Lower lobe of right lung (tissue), 2 donors: ENCODE measurements around the gene POLR2E. TPM values are rescaled to one million over a fixed set of nuclear protein-coding genes. Genes with fewer than 3 reads are reported as not detected.

Experiments used
- ATAC-seq, 2 donors: fragments of 200-7000 bp; cut with Tn5 transposase; one replicate each; pipeline ENCODE4 v1.9.1; 2020 to 2022; ENCODE audit warnings: mild to moderate bottlenecking in 2 of 2, moderate library complexity in 2 of 2
- DNase-seq: peaks from one replicate; pipeline ENCODE4 v3.0.0-alpha.2; 2020
- H3K27ac ChIP-seq: fragments of 200-600 bp; one replicate; pipeline ENCODE4 v1.8.0; 2022
- H3K27me3 ChIP-seq: fragments of 200-600 bp; one replicate; pipeline ENCODE4 v1.8.0; 2022; ENCODE audit warnings: low read depth
- H3K36me3 ChIP-seq: fragments of 200-600 bp; one replicate; pipeline ENCODE4 v1.8.0; 2022; ENCODE audit warnings: mild to moderate bottlenecking
- H3K4me1 ChIP-seq: fragments of 200-600 bp; one replicate; pipeline ENCODE4 v1.8.0; 2022
- H3K4me3 ChIP-seq: fragments of 200-600 bp; one replicate; pipeline ENCODE4 v1.8.0; 2022; ENCODE audit warnings: mild to moderate bottlenecking
- H3K9me3 ChIP-seq: fragments of 200-600 bp; one replicate; pipeline ENCODE4 v1.8.0; 2022
- CTCF ChIP-seq: fragments of 200-600 bp; IDR thresholded peaks from one replicate; pipeline ENCODE4 v1.8.0; 2022; ENCODE audit warnings: antibody characterized with exemption, mild to moderate bottlenecking
- intact Hi-C: fragments of 100-400 bp; cut with DNase I; formaldehyde crosslinking; loops from one replicate; pipeline ENCODE4 v1.11.0; 2022
- total RNA-seq: library from RNA; stranded (reverse); fragmentation: NEBNext Ultra II Directional; extraction: Animal tissue kit (Norgen Biotek cat#: 25700); gene quantifications from one replicate; pipeline ENCODE4 v1.2.1, GENCODE V29; 2021
- donor health status: DM: no; HTN: yes; CAD: no; lungs with severe emphysema.

Gene POLR2E
- total RNA-seq, 1 donor from 2014 or later = 158 TPM

- intact Hi-C loops = no loop called here
- ATAC-seq = peak; percentile 50 to 63
- Histone ChIP-seq H3K4me1 (peaks cover 28% of the 10 kb centered on the region), H3K4me3 (no peak overlapping the region), H3K27ac (peak overlapping the region; percentile 74), H3K27me3 (no peaks in the 10 kb centered on the region), H3K36me3 (peaks cover 96% of the 10 kb centered on the region), H3K9me3 (no peaks in the 10 kb centered on the region)
- peak; percentile 84 for DNase-seq
- TF ChIP-seq CTCF = no peak
These were observed 7.3 kb downstream of the POLR2E start for GRCh38 chr19:1087813-1088415.

GRCh38 chr19:1086613-1087012 is 8.6 kb downstream of the POLR2E start:
- no peaks in the 10 kb centered on the region for H3K9me3 ChIP-seq
- no peak for ATAC-seq
- peaks cover 89% of the 10 kb centered on the region for H3K36me3 ChIP-seq
- TF ChIP-seq CTCF = no peak
- no peaks in the 10 kb centered on the region for H3K27me3 ChIP-seq
- no peak overlapping the region for H3K4me3 ChIP-seq
- intact Hi-C loops = no loop called here
- DNase-seq = no peak
- H3K4me1 ChIP-seq = peaks cover 34% of the 10 kb centered on the region
- H3K27ac ChIP-seq = no peak overlapping the region

- no peak for TF ChIP-seq CTCF
- Histone ChIP-seq H3K36me3 (peaks cover 89% of the 10 kb centered on the region), H3K4me3 (no peak overlapping the region), H3K9me3 (no peaks in the 10 kb centered on the region), H3K4me1 (peaks cover 38% of the 10 kb centered on the region), H3K27me3 (no peaks in the 10 kb centered on the region), H3K27ac (no peak overlapping the region)
- intact Hi-C loops = no loop called here
- DNase-seq (no peak), ATAC-seq (no peak)
These were observed 9.3 kb downstream of the POLR2E start for GRCh38 chr19:1085676-1086442.

- H3K4me3 ChIP-seq = no peak overlapping the region
- no peaks in the 10 kb centered on the region for H3K9me3 ChIP-seq
- DNase-seq (no peak), ATAC-seq (no peak)
- H3K4me1 ChIP-seq = peaks cover 37% of the 10 kb centered on the region
- no peak for TF ChIP-seq CTCF
- no peak overlapping the region for H3K27ac ChIP-seq
- H3K36me3 ChIP-seq = peaks cover 89% of the 10 kb centered on the region
- intact Hi-C loops = no loop called here
- H3K27me3 ChIP-seq = no peaks in the 10 kb centered on the region
These were observed 10.0 kb downstream of the POLR2E start for GRCh38 chr19:1085053-1085658.

GRCh38 chr19:1084024-1084868 is 10.9 kb downstream of the POLR2E start:
- no peaks in the 10 kb centered on the region for H3K9me3 ChIP-seq
- H3K4me1 ChIP-seq = peaks cover 31% of the 10 kb centered on the region
- peaks cover 89% of the 10 kb centered on the region for H3K36me3 ChIP-seq
- no peak for TF ChIP-seq CTCF
- no peak for DNase-seq
- H3K27me3 ChIP-seq = no peaks in the 10 kb centered on the region
- no peak for ATAC-seq
- no peak overlapping the region for H3K27ac ChIP-seq
- no peak overlapping the region for H3K4me3 ChIP-seq
- intact Hi-C loops = no loop called here
